ENCODE results near the gene SON.

The SON gene

DNA sequence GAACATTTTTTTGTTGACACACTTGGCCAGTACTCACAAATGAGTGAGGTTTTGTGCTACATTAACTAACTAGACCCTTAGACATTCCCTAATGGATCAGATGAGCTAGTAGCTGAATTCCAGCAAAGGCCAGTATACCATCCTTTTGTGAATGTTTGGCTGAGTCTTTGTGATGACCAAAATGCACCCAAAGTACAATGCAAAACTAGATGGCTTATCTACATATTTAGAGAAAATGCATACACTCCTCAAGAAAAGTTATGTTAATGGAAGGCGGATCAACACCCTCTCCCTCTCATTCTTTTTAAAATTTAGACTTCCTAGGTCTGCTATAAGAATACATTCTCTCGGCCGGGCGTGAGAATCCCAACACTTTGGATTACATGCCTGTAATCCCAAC lies 31.2 kb upstream of the SON start:
- no peaks in the 10 kb centered on the region for H4K20me1 ChIP-seq (ENCODE audit: low read depth, low read length)
- no peak overlapping the region for H3K27ac ChIP-seq (ENCODE audit: low read depth, low read length)
- no peak overlapping the region for H2AFZ ChIP-seq (ENCODE audit: low read depth, low read length, severe bottlenecking)
- H3K9me3 ChIP-seq (ENCODE audit: insufficient read depth, low read length): no peaks in the 10 kb centered on the region
- H3K36me3 ChIP-seq (ENCODE audit: low read length): peaks cover 42% of the 10 kb centered on the region
- TF ChIP-seq, protein P1, sequence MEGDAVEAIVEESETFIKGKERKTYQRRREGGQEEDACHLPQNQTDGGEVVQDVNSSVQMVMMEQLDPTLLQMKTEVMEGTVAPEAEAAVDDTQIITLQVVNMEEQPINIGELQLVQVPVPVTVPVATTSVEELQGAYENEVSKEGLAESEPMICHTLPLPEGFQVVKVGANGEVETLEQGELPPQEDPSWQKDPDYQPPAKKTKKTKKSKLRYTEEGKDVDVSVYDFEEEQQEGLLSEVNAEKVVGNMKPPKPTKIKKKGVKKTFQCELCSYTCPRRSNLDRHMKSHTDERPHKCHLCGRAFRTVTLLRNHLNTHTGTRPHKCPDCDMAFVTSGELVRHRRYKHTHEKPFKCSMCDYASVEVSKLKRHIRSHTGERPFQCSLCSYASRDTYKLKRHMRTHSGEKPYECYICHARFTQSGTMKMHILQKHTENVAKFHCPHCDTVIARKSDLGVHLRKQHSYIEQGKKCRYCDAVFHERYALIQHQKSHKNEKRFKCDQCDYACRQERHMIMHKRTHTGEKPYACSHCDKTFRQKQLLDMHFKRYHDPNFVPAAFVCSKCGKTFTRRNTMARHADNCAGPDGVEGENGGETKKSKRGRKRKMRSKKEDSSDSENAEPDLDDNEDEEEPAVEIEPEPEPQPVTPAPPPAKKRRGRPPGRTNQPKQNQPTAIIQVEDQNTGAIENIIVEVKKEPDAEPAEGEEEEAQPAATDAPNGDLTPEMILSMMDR (IDR thresholded peaks at IDR 0.05; ENCODE audit: insufficient read depth, low read length, poor library complexity, severe bottlenecking): no peak
- no peak for TF ChIP-seq EZH2phosphoT487 (conservative IDR thresholded peaks at IDR 0.05; ENCODE audit: low read length)
- H3K9ac ChIP-seq (ENCODE audit: low read length): no peak overlapping the region
- H3F3A ChIP-seq (ENCODE audit: insufficient read depth): peaks cover 3% of the 10 kb centered on the region; the same call in 1 of the 2 replicates
- H3K4me3 ChIP-seq (ENCODE audit: insufficient read depth, low read length, poor library complexity, severe bottlenecking): no peak overlapping the region
- no peaks in the 10 kb centered on the region for H3K9me2 ChIP-seq (replicated peaks; ENCODE audit: insufficient read depth, low read length)
- no peaks in the 10 kb centered on the region for H3K27me3 ChIP-seq (ENCODE audit: low read length)
- no peaks in the 10 kb centered on the region for H3K79me2 ChIP-seq (ENCODE audit: insufficient read depth, low read length)
- no peak overlapping the region for H3K4me2 ChIP-seq (ENCODE audit: low read depth, low read length, poor library complexity, severe bottlenecking)

DNA sequence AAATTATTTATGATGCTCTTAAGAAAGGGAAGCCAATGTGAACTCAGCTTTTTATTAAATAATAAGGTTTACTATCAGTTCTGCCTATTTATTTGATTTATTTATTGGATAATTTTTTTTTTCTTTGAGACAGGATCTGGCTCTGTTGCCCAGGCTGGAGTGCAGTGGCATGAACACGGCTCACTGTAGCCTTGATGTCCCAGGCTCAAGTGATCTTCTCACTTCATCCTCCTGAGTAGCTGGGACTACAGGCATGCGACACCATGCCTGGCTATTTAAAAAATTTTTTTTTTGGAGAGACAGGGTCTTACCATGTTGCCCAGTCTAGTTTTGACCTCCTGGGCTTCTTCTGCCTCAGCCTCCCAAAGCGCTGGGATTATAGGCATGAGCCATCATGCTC lies 30.4 kb upstream of the SON start:
- H3K79me2 ChIP-seq (ENCODE audit: insufficient read depth, low read length): no peaks in the 10 kb centered on the region
- H2AFZ ChIP-seq (ENCODE audit: low read depth, low read length, severe bottlenecking): no peak overlapping the region
- no peaks in the 10 kb centered on the region for H3K27me3 ChIP-seq (ENCODE audit: low read length)
- no peak overlapping the region for H3K9ac ChIP-seq (ENCODE audit: low read length)
- no peak overlapping the region for H3K4me3 ChIP-seq (ENCODE audit: insufficient read depth, low read length, poor library complexity, severe bottlenecking)
- no peak overlapping the region for H3K27ac ChIP-seq (ENCODE audit: low read depth, low read length)
- no peaks in the 10 kb centered on the region for H4K20me1 ChIP-seq (ENCODE audit: low read depth, low read length)
- H3K4me2 ChIP-seq (ENCODE audit: low read depth, low read length, poor library complexity, severe bottlenecking): no peak overlapping the region
- no peaks in the 10 kb centered on the region for H3K9me2 ChIP-seq (replicated peaks; ENCODE audit: insufficient read depth, low read length)
- H3K36me3 ChIP-seq (ENCODE audit: low read length): peaks cover 41% of the 10 kb centered on the region
- peaks cover 3% of the 10 kb centered on the region; the same call in 1 of the 2 replicates for H3F3A ChIP-seq (ENCODE audit: insufficient read depth)
- no peaks in the 10 kb centered on the region for H3K9me3 ChIP-seq (ENCODE audit: insufficient read depth, low read length)
- TF ChIP-seq, protein P1 (IDR thresholded peaks at IDR 0.05; ENCODE audit: insufficient read depth, low read length, poor library complexity, severe bottlenecking): no peak
- TF ChIP-seq EZH2phosphoT487 (conservative IDR thresholded peaks at IDR 0.05; ENCODE audit: low read length): no peak

DNA sequence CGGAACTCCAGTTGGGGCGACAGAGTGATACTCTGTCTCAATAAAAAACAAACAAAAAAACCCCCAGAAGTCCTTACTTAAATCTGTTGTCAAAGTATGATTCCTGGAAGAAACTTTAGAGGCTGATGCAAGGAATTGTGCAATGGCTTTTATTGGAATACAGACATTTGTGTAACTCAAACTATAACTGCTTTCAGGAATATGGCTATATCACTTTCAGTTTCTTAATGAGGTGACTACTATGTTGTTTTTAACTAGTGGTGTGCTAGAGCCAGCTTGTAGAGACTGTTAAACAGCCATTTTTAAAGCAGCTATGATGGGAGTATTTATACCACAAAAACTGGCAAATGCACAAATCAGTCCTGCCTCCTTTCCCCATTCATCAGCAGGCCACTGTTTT lies 28.6 kb upstream of the SON start:
- Histone ChIP-seq H3K9ac (ENCODE audit: low read length) (no peak overlapping the region), H3K9me2 (replicated peaks; ENCODE audit: insufficient read depth, low read length) (no peaks in the 10 kb centered on the region), H3F3A (ENCODE audit: insufficient read depth) (no peaks in the 10 kb centered on the region; the same call in 1 of the 2 replicates), H4K20me1 (ENCODE audit: low read depth, low read length) (no peaks in the 10 kb centered on the region), H3K4me3 (ENCODE audit: insufficient read depth, low read length, poor library complexity, severe bottlenecking) (no peak overlapping the region), H3K9me3 (ENCODE audit: insufficient read depth, low read length) (no peaks in the 10 kb centered on the region), H2AFZ (ENCODE audit: low read depth, low read length, severe bottlenecking) (no peak overlapping the region), H3K27ac (ENCODE audit: low read depth, low read length) (no peak overlapping the region), H3K36me3 (ENCODE audit: low read length) (peaks cover 32% of the 10 kb centered on the region), H3K4me2 (ENCODE audit: low read depth, low read length, poor library complexity, severe bottlenecking) (no peak overlapping the region), H3K27me3 (ENCODE audit: low read length) (no peaks in the 10 kb centered on the region), H3K79me2 (ENCODE audit: insufficient read depth, low read length) (no peaks in the 10 kb centered on the region)
- TF ChIP-seq EZH2phosphoT487 (conservative IDR thresholded peaks at IDR 0.05; ENCODE audit: low read length): no peak
- TF ChIP-seq, protein P1 (IDR thresholded peaks at IDR 0.05; ENCODE audit: insufficient read depth, low read length, poor library complexity, severe bottlenecking): no peak
